Left ventricle myocardium inferior (tissue), 1 donor: ENCODE results near the gene MAPKBP1. TPM values are rescaled to one million over a fixed set of nuclear protein-coding genes. Genes with fewer than 3 reads are reported as not detected.

ENCODE experiments used
- DNase-seq: peaks from one replicate; pipeline ENCODE4 v3.0.0-alpha.2; 2020
- H3K27ac ChIP-seq: fragments of 200-600 bp; replicated peaks from 2 replicates; pipeline ENCODE4 v1.8.0; 2021
- H3K27me3 ChIP-seq: fragments of 200-600 bp; 2 replicates; pipeline ENCODE4 v1.8.0; 2021; ENCODE audit warnings: low read depth
- H3K36me3 ChIP-seq: fragments of 200-600 bp; 2 replicates; pipeline ENCODE4 v1.8.0; 2021
- H3K4me1 ChIP-seq: fragments of 200-600 bp; 2 replicates; pipeline ENCODE4 v1.8.0; 2021
- H3K4me3 ChIP-seq: fragments of 200-600 bp; 2 replicates; pipeline ENCODE4 v1.8.0; 2021; ENCODE audit warnings: mild to moderate bottlenecking, moderate library complexity
- H3K9me3 ChIP-seq: fragments of 200-600 bp; replicated peaks from 2 replicates; pipeline ENCODE4 v1.8.0; 2021
- CTCF ChIP-seq: fragments of 200-600 bp; IDR thresholded peaks from 2 replicates; pipeline ENCODE4 v1.8.0; 2021; ENCODE audit warnings: antibody characterized with exemption, mild to moderate bottlenecking, borderline replicate concordance
- intact Hi-C: fragments of 100-400 bp; cut with micrococcal nuclease; formaldehyde crosslinking; loops from one replicate; pipeline ENCODE4 v1.11.0; 2022
- total RNA-seq: library from RNA; stranded (reverse); fragmentation: NEBNext Ultra II Directional; extraction: Animal tissue kit (Norgen Biotek cat#: 25700); gene quantifications from one replicate; pipeline ENCODE4 v1.2.1, GENCODE V29; 2021
- donor health status: DM: no; HTN: yes; CAD: no; lungs with severe emphysema.

MAPKBP1 gene
- total RNA-seq, 1 donor from 2014 or later, result 13.6 TPM

- peaks cover 40% of the 10 kb centered on the region for H3K36me3 ChIP-seq
- DNase-seq, result no peak
- no peak overlapping the region for H3K27ac ChIP-seq
- intact Hi-C loops, result no loop called here
- no peaks in the 10 kb centered on the region for H3K27me3 ChIP-seq
- H3K4me3 ChIP-seq, result no peak overlapping the region
- H3K4me1 ChIP-seq, result peaks cover 35% of the 10 kb centered on the region
- no peak for TF ChIP-seq CTCF
- H3K9me3 ChIP-seq, result no peaks in the 10 kb centered on the region
Measured at GRCh38 chr15:41836073-41836472, 61.8 kb downstream of the MAPKBP1 start.

DNA sequence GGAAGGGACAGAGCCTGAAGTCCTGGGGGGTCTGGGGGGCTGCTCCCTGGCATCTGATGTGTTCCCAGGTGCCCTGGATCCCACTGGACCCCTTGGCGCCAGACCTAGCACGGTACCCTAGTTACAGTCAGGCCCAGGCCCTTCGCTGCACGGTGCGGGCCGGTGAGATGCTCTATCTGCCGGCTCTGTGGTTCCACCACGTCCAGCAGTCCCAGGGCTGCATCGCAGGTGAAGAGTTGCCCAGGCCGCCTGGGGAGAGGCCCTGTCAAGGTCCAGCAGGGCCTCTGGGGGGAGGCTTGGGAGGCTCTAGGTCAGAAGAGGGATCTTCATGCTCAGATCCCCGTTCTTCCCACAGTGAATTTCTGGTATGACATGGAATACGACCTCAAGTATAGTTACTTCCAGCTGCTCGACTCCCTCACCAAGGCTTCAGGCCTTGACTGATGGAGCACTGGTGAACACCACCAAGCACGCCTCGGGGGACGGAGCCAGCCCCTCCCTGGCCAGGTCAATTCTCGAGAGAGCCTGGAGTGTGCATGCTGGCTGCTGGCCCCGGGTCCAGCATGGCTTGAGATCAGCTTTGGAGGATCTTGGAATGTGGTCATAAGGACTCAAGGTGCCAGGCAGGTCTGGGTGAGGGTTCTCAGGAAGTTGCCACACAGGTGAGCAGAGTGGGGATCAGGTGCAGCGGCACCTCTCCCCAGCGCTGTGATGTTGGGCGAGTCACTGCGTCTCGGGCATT lies 62.6 kb downstream of the MAPKBP1 start:
- H3K9me3 ChIP-seq, result no peaks in the 10 kb centered on the region
- no peak overlapping the region for H3K4me3 ChIP-seq
- H3K27me3 ChIP-seq, result no peaks in the 10 kb centered on the region
- no peak for DNase-seq
- intact Hi-C loops, result no loop called here
- peaks cover 30% of the 10 kb centered on the region for H3K4me1 ChIP-seq
- no peak overlapping the region for H3K27ac ChIP-seq
- H3K36me3 ChIP-seq, result peaks cover 41% of the 10 kb centered on the region
- no peak for TF ChIP-seq CTCF

GRCh38 chr15:41838400-41838897 lies 64.2 kb downstream of the MAPKBP1 start, which contains the start of gene PLA2G4B:
PLA2G4B (plus strand) TSS chr15:41838847; CDS start chr15:41838914, 67 bp downstream.
- peaks cover 17% of the 10 kb centered on the region for H3K4me1 ChIP-seq
- H3K36me3 ChIP-seq, result peaks cover 45% of the 10 kb centered on the region
- no peak for DNase-seq
- H3K4me3 ChIP-seq, result no peak within 1 kb of the TSS
- intact Hi-C loops, result no loop called here
- H3K27me3 ChIP-seq, result no peaks in the 10 kb centered on the region
- no peak for TF ChIP-seq CTCF
- H3K27ac ChIP-seq, result no peak within 1 kb of the TSS
- H3K9me3 ChIP-seq, result no peaks in the 10 kb centered on the region

GRCh38 chr15:41839781-41840491 lies 65.7 kb downstream of the MAPKBP1 start:
- Histone ChIP-seq H3K36me3 (peaks cover 57% of the 10 kb centered on the region), H3K27me3 (no peaks in the 10 kb centered on the region), H3K9me3 (no peaks in the 10 kb centered on the region), H3K4me1 (peaks cover 17% of the 10 kb centered on the region), H3K4me3 (no peak overlapping the region), H3K27ac (no peak overlapping the region)
- DNase-seq, result no peak
- TF ChIP-seq CTCF, result no peak
- intact Hi-C loops, result no loop called here

DNA sequence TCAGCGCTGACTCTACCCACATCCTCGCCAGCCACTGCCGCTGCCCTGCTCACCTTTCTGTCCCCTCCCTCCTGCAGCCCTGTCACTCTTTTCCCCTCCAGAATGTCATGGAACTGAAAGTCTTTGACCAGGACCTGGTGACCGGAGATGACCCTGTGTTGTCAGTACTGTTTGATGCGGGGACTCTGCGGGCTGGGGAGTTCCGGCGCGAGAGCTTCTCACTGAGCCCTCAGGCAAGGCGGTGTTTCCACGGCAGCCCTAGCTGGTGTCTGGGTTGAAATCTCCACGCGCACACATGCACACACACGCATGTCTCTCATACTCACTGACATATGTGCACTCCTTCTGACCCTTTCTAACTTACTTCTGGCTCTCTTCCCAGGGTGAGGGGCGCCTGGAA lies 66.4 kb downstream of the MAPKBP1 start:
- Histone ChIP-seq H3K4me3 (no peak overlapping the region), H3K27me3 (no peaks in the 10 kb centered on the region), H3K4me1 (peaks cover 17% of the 10 kb centered on the region), H3K9me3 (no peaks in the 10 kb centered on the region), H3K36me3 (peaks cover 61% of the 10 kb centered on the region), H3K27ac (no peak overlapping the region)
- no peak for TF ChIP-seq CTCF
- intact Hi-C loops, result no loop called here
- DNase-seq, result no peak
